GM12875 (cell line): ENCODE data around the gene PCP4.

Experiments used
- H3K4me3 ChIP-seq: one replicate; pipeline ENCODE4 v1.5.1; 2011; ENCODE audit warnings: low read depth, low read length, control low read depth
- TF ChIP-seq, protein P1 (sequence below): IDR thresholded peaks from 2 replicates; pipeline ENCODE4 v1.5.1; 2011; ENCODE audit warnings: low read depth, mild to moderate bottlenecking, control low read depth, inconsistent platforms, low read length, moderate library complexity, borderline replicate concordance; ENCODE audit not compliant: insufficient read depth

Gene PCP4

DNA sequence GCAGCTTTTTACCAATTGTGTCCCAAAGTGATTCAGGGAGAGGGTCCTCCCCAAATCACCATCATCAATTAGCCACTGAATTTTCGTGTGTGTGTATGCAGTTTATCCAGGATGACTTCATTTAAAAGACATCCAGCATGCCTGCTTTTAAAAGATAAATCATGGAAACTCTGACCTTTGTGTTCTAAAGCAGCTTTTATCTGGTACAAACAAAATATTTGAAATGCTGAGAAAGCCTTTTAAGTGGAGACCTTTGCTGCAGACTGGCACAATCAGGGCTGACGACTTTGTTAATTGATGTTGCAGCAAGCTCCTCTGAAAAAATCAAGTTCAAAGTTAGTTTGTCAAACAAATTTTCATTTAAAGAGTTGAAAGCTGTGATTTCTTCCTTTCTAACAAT is 104.7 kb downstream of the PCP4 start:
- TF ChIP-seq, protein P1, sequence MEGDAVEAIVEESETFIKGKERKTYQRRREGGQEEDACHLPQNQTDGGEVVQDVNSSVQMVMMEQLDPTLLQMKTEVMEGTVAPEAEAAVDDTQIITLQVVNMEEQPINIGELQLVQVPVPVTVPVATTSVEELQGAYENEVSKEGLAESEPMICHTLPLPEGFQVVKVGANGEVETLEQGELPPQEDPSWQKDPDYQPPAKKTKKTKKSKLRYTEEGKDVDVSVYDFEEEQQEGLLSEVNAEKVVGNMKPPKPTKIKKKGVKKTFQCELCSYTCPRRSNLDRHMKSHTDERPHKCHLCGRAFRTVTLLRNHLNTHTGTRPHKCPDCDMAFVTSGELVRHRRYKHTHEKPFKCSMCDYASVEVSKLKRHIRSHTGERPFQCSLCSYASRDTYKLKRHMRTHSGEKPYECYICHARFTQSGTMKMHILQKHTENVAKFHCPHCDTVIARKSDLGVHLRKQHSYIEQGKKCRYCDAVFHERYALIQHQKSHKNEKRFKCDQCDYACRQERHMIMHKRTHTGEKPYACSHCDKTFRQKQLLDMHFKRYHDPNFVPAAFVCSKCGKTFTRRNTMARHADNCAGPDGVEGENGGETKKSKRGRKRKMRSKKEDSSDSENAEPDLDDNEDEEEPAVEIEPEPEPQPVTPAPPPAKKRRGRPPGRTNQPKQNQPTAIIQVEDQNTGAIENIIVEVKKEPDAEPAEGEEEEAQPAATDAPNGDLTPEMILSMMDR = no peak
- no peak overlapping the region for H3K4me3 ChIP-seq

DNA sequence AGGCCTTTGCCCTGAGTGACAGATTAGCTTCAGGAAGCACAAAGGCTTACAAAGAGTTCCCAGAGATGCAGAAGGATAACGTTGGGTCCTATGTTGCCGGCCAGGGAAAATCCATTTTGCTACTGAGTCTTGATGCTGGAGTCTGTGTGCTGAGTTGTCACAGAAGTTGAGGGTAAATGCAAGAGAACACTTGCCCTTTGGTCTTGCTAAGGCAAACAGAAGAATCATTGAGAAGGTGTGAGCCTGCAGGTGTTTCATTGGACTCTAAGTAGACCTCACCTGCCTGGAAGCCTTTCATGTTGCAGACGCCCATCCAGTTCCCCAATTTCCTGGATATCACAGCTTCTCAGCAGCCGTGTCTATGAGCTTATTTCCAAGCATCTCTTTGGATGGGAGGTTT is 105.2 kb downstream of the PCP4 start:
- H3K4me3 ChIP-seq = no peak overlapping the region
- TF ChIP-seq, protein P1 = no peak

DNA sequence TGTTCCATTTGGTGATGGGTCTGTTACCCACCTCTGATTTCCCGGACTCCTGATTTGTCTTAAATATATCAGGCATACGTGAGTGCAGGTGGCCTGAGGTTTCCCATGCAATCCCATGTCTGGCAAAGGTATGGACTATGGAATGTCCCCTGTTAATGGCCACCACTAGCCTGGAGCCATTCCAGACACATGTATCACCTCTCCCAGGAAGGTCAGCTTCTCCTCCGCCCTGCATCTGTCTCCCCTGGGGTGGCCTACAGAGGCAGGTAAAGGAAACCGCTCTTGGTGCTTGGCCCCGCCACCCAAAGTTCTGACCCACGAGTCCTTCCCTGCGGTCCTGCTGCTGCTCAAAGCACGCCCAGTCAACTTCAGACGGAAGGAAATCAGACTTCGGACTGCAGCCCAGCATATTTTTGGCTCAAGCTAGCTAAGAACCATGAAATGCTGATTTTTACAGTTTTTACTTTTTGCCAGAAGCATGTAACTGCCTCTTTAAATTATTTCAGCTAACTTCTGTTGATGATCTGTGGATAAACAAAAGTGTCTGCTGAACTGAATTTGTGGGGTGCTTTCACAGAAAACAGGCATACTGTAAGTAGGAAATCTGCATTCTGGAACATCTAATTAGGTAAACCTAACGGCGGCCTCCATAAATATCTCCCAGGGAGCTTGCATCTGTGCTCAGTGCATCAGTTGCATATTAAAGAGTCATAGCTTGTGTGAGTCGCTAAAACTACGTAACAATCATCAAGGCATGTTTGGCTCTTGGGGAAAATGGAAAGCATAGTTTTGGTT is 105.9 kb downstream of the PCP4 start:
- TF ChIP-seq, protein P1 = no peak
- H3K4me3 ChIP-seq = no peak overlapping the region

DNA sequence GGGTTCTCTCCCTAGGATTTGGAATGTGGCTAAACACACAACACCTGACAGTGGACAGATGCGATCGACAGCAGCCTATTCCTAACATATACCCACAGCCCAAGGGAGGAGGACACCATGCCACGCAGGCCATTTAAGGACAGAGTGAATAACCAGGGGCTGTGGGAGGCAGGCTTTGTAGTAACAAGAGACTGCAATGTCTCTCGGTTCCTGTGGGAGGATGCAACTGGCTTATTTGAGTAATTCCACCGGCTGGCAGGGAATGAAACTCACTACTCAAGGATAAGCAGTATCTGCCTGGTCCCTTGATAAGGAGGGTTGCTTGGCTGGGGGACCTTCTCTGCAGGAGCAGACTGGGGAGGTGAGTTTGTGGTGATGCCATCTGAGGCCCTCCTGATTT is 109.6 kb downstream of the PCP4 start:
- H3K4me3 ChIP-seq = no peak overlapping the region
- TF ChIP-seq, protein P1 = no peak
